Colonic mucosa (tissue), 4 donors: ENCODE results near the gene DPY19L1. TPM values are rescaled to one million over a fixed set of nuclear protein-coding genes. Genes with fewer than 3 reads are reported as not detected.
"Not testable (repeated sequence)": the region's sequence is repeated elsewhere in the genome, so short reads cannot be mapped to it uniquely, and the experiment has no call there.

Experiments used
- DNase-seq: peaks from one replicate; pipeline ENCODE4 v3.0.0-alpha.2; 2020
- H3K27ac ChIP-seq: fragments of 200-600 bp; one replicate; pipeline ENCODE4 v1.8.0; 2021
- H3K27me3 ChIP-seq: fragments of 200-600 bp; one replicate; pipeline ENCODE4 v1.8.0; 2021
- H3K36me3 ChIP-seq: fragments of 200-600 bp; one replicate; pipeline ENCODE4 v1.8.0; 2021
- H3K4me1 ChIP-seq: fragments of 200-600 bp; one replicate; pipeline ENCODE4 v1.8.0; 2021; ENCODE audit warnings: mild to moderate bottlenecking
- H3K4me3 ChIP-seq: fragments of 200-600 bp; one replicate; pipeline ENCODE4 v1.8.0; 2021
- H3K9ac ChIP-seq, 2 donors: one replicate each; pipeline ENCODE4 v1.7.0; 2013; ENCODE audit warnings: control low read depth in 2 of 2, low read depth in 2 of 2, low read length in 2 of 2
- H3K9me3 ChIP-seq: fragments of 200-600 bp; one replicate; pipeline ENCODE4 v1.8.0; 2021
- intact Hi-C: fragments of 100-400 bp; cut with DNase I; formaldehyde crosslinking; loops from one replicate; pipeline ENCODE4 v1.14.1; 2022
- total RNA-seq, 2 donors: library from RNA; stranded (reverse); fragmentation: NEBNext Ultra II Directional in 1 of 2; extraction: Animal tissue kit (Norgen Biotek cat#: 25700) in 1 of 2; gene quantifications; one replicate each; pipeline ENCODE4 v1.2.1, GENCODE V29; 2021
- TF ChIP-seq, protein P1 (sequence below): fragments of 200-600 bp; IDR thresholded peaks from one replicate; pipeline ENCODE4 v1.8.0; 2022; ENCODE audit warnings: antibody characterized with exemption, mild to moderate bottlenecking
- donor health status: healthy.
- donor health status: DM: no; HTN: no; CAD: no.
- donor health status: DM: no; HTN: no; CAD: no.

Gene DPY19L1
- total RNA-seq, 2 donors from 2014 or later = 21.9 to 26.2 TPM

DNA sequence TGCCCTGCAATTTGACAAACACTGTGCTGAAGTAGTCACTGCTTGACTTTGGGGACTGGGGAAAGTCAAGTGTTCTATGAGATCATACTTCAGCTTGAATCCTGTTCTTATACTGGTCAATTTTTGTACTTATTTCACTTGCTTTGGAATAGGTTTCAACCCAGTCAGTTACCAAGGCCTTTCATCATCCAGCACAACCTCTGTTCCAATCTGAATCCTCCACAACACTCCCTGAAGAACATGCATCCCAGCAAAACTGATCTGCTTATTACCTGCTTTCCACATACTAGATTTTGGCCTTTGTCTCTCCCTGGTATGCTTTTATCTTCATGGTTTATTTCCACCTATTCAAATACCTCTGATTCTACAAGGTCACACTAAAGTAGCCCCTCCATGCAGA lies 29.5 kb downstream of the DPY19L1 start:
- TF ChIP-seq, protein P1, sequence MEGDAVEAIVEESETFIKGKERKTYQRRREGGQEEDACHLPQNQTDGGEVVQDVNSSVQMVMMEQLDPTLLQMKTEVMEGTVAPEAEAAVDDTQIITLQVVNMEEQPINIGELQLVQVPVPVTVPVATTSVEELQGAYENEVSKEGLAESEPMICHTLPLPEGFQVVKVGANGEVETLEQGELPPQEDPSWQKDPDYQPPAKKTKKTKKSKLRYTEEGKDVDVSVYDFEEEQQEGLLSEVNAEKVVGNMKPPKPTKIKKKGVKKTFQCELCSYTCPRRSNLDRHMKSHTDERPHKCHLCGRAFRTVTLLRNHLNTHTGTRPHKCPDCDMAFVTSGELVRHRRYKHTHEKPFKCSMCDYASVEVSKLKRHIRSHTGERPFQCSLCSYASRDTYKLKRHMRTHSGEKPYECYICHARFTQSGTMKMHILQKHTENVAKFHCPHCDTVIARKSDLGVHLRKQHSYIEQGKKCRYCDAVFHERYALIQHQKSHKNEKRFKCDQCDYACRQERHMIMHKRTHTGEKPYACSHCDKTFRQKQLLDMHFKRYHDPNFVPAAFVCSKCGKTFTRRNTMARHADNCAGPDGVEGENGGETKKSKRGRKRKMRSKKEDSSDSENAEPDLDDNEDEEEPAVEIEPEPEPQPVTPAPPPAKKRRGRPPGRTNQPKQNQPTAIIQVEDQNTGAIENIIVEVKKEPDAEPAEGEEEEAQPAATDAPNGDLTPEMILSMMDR = no peak
- Histone ChIP-seq H3K27me3 (no peaks in the 10 kb centered on the region), H3K4me1 (no peaks in the 10 kb centered on the region), H3K36me3 (no peaks in the 10 kb centered on the region), H3K9ac (no peak overlapping the region), H3K4me3 (no peak overlapping the region), H3K9me3 (no peaks in the 10 kb centered on the region), H3K27ac (no peak overlapping the region)
- intact Hi-C loops = no loop called here
- DNase-seq = no peak

DNA sequence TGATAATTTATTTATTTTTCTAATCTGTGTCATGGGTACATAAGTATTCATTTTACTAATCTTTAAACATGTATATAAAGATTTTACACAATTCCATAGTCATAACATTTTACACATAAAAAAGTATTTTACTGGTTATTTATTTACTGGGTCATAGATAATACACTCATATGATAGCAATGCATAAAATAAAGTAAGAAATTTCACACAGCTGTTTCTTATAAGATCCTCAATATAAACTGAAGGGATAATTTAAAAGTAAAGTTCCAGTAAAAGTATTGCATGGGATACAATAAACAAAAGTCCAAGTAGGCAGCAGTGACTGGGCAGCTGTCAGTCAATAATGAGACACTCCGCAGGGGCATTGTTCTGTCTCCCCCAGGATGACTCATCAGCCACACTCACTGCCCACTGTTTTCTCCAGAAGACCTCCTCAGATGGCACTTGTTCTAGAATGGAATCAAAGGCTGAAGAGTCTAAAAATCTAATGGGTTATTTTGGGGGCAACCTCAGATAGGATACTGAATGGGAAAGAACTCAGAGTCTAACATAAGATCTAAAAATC lies 32.7 kb downstream of the DPY19L1 start:
- intact Hi-C loops = no loop called here
- Histone ChIP-seq H3K27me3 (no peaks in the 10 kb centered on the region), H3K4me1 (no peaks in the 10 kb centered on the region), H3K36me3 (no peaks in the 10 kb centered on the region), H3K9me3 (no peaks in the 10 kb centered on the region), H3K9ac (no peak overlapping the region), H3K27ac (peak overlapping the region; percentile 88), H3K4me3 (no peak overlapping the region)
- no peak for DNase-seq
- TF ChIP-seq, protein P1 = no peak

DNA sequence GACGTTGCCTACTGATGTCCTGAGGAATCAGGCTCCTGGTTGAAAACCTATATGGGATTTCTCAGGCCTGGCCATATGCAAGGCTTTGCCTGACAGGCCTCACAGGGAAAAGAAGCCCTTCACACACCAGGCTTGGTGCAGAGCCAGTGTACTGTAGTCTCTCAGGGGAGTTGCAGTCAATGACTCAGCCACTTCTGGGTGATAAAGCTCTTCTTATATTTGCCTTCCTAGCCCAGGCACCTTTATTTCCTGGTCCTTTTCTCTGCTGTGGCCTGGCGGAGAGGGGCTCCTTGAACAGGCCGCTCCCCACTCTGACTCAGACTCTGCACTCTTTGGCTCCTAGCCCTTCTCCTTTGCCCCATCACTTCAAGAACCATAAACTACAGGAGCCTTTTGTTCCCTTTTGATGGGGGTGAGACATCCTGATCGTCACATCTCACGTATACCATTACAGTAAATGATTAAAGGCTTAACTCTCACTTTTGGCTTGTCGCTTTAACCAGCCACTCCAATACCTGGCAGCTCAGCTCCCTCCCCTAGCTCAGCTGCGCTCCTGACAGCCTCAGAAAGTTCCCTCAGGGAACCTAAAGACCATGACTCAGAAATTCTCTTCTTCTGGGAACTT lies 33.5 kb downstream of the DPY19L1 start:
- TF ChIP-seq, protein P1 = no peak
- Histone ChIP-seq H3K27me3 (no peaks in the 10 kb centered on the region), H3K4me1 (no peaks in the 10 kb centered on the region), H3K27ac (peak overlapping the region; percentile 88), H3K4me3 (no peak overlapping the region), H3K36me3 (no peaks in the 10 kb centered on the region), H3K9ac (peak overlapping the region in 1 of 2 donors; percentile 38), H3K9me3 (no peaks in the 10 kb centered on the region)
- DNase-seq = peak; percentile 87
- intact Hi-C loops = no loop called here

DNA sequence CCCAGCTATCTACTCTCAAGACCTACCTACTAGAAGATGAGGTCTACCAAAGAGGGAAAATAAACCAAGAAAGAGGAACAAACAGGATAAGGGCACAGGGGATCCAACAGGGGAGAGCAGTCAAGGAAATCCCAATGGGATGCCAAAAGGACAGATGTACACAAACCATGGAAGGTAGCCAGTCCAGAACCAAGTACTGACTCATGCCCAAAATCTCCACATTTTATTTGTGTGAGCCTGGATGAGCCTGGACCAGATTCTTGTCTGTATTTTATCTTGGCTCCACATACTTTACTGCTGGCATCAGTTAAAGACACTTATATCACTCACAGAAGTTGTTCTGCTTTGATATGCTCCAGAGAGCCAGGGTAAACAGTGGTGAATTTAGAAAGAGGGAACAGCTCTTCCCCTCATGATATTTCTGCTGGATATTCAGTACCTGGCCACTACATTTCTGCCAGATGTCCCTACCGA lies 34.1 kb downstream of the DPY19L1 start:
- H3K9me3 ChIP-seq, intact Hi-C loops, H3K36me3 ChIP-seq, H3K27me3 ChIP-seq, H3K4me1 ChIP-seq, DNase-seq, H3K4me3 ChIP-seq: not testable (repeated sequence)
- H3K27ac ChIP-seq = peak overlapping the region; percentile 88
- peak overlapping the region in 1 of 2 donors; percentile 38 for H3K9ac ChIP-seq

DNA sequence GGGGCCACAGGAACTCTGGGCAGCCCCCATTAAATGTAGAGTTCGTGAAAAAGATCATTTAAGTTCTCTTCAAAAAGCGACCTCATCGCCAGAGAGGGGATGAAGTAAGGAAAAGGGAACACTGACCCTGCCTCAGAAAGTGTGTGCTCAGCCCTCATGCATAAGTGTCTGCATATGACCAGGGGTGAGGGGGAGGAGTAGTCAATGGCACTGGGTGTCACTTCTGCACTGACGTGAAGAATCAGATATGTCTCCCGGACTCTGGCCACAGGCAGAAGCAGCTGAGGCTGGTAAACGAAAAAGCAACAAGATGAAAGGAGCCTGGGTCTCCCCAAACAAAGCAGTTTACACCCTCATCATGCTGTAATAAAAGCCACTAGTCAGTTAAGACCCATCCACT lies 39.0 kb downstream of the DPY19L1 start:
- H3K36me3 ChIP-seq, H3K4me1 ChIP-seq, intact Hi-C loops, H3K4me3 ChIP-seq, H3K27me3 ChIP-seq, H3K27ac ChIP-seq, H3K9me3 ChIP-seq, DNase-seq, H3K9ac ChIP-seq: not testable (repeated sequence)

DNA sequence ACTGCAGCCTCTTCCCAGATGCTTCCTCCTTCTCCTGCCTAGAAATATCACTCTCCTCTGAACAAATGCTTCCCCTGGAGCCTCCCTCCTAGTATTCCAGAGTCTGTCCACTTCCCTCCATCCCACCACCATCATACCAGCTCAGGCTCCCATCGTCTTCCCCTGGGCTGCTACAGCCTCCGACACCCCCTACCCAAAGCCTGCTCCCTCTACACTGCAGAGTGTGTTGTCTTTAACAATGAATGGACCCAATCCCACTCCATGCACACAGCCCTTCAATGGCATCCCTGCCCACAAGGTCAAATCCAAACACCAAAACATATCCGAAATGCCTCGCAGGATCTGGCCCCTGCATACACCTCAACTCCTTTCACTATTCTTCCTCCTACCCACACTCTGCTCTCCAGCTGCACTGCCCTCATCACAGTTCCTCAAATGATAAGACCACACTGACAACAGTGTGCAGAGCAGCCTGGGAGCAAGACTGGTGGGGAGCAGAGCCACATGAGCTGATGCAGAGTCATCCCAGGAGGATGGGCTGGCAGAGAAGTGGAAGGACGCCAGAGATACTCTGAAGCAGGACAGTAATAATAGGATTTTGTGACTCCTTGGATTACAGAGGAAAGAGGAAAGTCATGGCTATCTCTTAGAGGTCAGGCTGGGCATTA lies 40.7 kb downstream of the DPY19L1 start:
- H3K27me3 ChIP-seq, H3K4me1 ChIP-seq, H3K36me3 ChIP-seq, H3K4me3 ChIP-seq, H3K27ac ChIP-seq, H3K9me3 ChIP-seq, DNase-seq, intact Hi-C loops, H3K9ac ChIP-seq: not testable (repeated sequence)

DNA sequence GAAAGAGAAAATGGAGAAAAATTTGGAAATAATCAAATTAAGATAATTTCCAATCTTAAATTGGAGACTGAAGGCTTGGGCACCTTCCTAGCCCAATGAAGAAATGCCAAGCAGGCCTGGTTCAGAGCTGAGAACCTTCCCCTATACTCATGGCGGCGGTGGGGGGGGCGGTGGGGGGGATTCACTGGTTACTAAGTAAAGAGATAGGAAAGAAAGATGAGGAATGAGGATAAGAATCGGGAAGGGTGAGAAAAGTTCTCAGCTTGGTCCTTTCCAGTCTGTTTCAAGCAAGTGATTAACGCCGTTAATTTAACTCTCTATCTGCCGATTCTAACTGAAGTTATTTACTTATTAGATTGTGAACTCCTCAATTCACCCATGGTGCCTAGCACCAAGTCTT lies 41.5 kb downstream of the DPY19L1 start:
- H3K27me3 ChIP-seq = no peaks in the 10 kb centered on the region
- H3K4me1 ChIP-seq = no peaks in the 10 kb centered on the region
- H3K27ac ChIP-seq = no peak overlapping the region
- no peak overlapping the region for H3K9ac ChIP-seq
- no peaks in the 10 kb centered on the region for H3K9me3 ChIP-seq
- no peaks in the 10 kb centered on the region for H3K36me3 ChIP-seq
- no peak overlapping the region for H3K4me3 ChIP-seq
- DNase-seq = no peak
- intact Hi-C loops = no loop called here
- TF ChIP-seq, protein P1 = no peak
